NCI-H69 (cell line): ENCODE data around the gene FSIP2.
A peak's percentile ranks its signal among the peaks of the same experiment; 100 is the strongest.

ENCODE experiments used
- DNase-seq: peaks from one replicate; lab custom pipeline; 2025; lab: John Stamatoyannopoulos, UW

Gene FSIP2, protein sequence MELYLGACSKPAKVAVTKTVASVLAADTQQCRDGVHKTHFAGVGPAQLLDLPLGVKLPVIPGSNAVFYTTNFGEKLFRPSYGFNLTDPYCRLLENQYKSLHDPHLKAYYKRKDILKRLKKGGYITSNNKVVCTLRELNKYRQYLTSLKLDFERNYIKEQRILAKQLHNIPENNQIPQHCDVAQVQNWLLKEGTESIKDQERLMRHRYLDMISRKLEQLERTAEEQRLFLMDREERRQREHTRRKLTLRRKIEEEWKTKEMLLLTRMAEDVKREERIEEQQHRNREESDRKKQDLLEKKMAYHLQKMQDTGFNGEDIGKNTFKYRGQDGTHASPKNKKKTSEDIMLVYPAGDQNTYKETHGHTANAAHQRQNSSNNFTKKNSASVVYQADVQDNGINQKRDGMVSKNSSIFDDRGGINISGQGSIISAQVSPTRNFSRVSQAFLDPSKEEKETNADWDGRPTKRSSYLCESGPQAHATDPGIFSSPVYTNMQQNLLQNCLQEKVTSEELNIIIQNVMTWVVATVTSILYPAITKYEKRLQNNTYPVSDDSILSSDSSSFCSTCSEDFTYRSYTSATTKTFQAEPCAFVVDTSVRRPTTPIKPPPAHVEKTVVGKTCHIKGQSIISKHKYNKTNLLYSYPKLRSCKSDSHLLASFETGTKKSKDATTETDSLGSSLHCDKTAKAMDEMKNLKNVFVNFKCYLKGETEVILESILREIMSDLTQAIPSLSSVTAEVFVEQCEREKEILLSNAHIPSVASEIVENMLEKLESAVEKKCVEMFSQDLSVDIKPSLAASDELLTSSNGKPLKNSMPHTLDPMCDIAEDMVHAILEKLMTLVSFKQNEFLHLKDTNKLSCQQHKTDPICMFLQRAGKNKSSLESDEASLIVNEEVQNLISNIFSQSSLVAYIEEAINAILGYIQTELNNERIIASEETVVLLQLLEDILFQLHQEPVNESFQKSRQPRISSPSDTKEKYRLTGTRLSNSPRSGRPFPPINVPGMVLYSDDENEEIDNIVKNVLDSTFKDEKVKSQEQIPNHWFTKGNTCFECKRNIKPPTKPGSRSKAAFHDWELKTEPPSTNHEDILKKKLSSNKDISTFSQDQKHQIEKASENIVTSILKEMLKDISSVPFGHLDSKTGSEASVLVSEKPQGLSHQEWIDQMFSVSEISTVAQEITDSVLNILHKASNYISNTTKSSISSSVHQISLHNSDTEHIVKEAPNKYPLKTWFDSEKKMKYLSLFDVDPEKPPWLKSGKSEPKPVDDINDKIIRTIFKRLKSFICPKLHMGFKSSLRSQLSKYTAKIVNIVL (N-terminal part only)

DNA sequence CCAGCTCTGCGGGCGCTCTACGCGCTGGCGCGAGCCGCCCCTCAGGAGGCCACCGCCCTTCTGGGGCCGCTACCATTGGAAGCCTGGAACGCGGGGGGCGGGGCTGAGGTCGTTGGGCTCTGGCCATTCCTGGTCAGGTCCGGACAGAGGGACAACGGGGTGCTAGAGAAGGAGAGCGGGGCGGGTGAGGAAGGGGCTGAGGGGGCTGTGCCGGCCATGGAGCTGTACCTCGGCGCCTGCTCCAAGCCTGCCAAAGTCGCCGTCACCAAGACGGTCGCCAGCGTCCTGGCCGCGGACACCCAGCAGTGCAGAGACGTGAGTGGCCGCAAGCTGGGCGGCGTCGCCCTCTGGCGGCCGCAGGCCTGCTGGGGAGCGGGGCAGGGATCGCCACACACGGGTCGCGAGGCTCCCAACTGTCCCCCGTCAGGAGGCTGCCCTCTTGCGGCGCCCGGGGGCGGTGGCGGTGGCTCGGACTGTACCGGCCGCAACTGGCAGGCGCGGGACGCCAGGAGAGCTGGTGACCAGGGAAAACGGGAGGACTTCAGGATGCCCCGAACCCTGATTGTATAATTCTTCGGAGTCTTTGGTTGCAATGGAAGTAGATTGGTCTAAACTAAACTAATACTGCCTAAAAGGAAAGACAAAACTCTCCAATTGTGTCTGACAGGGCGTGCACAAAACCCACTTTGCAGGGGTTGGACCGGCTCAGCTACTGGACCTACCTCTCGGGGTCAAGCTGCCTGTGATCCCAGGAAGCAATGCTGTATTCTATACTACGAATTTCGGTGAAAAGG lies at the start of gene FSIP2:
Gene FSIP2 (plus strand): TSS at position 126 of the 794 bp plus-strand sequence. CDS start 91 bp downstream, at position 217.
- no peak for DNase-seq

DNA sequence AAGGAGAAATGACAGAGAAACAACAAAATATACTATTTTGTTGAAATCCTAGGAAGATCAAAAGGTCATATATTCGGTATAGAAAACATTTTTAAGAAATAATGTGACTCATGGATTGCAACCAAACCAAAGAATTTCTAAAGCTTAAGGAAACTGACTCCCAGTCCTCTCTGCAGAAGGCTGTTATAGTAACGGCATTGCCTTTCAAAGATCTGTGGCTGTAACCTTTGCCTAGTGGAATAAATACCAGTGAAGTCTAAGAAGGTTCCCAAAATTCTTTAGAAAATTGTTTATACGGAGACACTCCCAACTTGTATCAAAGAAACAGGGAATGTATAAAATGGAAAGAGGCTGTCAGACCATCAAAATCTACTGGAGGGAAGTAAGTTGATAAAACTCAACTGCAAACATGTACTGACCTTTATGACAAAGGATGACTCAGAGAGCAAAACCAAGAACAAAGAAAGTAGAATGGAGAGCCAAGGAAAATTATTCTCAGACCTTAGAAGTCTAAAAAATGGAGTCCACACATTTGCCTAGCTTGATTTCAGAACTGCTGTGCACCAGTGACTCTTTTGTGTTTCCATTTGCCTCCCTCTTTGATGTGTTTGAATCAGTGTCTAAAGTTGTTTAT lies 48.6 kb upstream of the FSIP2 start:
- no peak for DNase-seq

DNA sequence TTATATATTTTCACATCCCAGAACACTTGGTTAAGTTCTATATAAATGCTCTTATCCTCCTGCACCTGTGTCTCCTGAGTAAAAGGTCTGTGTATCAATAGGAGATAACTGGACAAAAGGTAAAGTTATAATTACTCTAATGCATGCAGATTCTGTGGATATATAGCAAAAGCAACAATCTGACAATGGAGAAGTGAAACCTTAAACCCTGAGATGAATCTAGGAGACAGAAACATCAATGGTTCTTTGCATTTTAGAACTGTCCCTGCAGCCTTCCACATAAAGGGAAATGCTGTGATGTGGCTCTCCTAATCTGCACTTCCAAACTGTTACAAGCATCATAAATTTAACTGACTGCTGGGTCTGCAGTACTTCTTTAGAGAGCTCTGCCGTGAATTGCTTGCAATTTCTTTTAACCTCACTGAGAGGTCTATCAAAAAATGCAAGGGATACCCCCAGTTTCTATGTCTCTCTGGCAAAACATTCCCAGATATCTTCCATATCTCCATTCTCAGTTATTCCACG lies 42.8 kb upstream of the FSIP2 start:
- peak; percentile 35 for DNase-seq

DNA sequence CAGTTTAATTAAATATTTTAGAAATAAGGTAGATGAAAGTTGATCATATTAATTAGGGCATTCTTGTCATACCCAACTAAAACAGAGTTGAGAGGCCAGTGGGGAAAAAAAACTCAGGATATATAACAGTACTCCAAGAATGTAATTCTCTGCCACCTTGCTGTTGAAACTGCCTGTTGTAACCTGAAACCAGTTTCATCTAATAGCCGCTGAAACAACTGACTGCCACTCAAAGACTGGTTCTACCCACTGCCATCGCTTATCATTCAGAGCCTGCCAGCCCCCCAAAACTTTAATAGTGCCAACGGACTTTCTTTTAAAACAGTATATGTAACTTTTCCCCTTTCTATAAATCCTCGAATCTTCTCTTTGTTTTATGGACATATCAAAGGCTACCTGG lies 37.7 kb upstream of the FSIP2 start:
- peak; percentile 16 for DNase-seq

DNA sequence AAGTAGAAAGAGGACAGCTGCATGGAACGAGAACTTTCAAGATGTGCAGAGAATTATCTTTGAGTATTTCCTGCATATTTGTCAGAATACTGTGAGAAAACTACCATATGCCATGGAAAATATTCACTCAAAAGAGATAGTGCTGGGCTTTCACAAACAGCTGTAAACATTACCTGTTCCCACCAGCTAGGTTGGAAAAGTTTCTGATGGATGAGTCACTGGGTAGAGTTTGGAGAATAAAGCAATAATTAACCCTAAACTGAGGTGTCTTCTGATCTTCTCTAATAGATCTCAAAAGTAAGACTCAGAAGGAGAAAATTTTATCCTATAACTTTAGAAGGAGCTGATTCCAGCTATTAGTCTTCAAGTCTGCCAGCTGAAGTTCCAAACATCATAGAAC lies 3.9 kb upstream of the FSIP2 start:
- no peak for DNase-seq

DNA sequence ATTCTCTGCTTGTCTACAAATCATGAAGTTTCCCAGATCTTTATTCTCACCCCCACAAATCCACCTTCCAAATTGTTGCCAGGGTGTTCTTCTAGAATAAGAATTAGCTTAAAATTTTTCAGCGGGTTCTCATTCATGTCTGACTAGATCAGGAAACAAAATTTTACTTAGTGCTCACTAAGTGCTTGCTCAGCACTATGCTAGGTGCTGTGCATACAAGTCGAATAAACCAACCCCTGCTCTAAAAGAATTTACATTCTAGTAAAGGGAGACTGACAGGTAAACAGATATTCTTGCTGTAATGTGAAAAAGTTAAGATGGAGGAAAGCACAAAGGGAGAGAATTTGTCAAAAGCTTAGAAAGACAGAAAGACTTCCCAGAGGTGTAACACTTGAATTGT lies 2.4 kb upstream of the FSIP2 start:
- no peak for DNase-seq

DNA sequence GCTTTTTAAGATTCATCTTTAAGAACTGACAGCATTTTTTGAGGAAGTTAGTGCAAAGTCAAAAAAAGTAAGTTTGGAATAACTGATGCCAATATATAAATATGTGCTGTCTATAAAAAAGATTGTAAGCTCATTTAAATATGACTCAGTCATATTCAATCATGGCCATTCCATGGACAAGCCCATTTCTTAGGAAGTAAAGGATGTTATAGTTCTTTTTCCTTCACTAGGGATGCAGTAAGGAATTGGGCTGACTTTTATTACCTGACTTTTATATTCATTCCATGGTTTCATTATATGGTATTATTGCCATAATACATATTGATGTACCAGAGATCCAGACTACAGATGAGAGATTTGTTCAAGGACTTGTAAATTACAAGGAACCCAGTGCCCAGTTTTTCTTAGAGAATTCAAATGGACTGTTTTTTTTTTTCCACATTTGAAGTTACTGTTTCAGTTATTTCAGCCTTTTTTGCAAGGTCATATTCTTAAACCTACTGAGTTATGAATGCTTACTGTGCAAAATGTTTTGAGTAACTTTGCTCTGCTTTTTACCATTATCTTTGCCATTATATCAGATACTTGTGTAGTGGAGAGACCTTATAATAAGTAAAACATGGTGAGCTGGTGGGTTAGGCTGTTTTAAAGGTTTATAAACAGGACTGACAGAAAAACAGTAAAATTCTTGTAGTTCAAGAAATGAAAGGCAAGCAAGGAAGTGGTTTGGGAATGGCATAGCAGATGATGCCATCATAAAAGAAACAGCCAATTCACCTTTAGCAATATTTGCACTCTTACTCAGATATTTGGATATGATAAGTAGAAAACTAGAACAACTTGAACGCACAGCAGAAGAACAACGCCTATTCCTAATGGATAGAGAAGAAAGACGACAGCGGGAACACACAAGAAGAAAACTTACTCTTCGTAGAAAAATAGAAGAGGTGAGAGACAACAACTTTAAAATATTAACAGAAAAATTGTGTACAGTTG lies 7.6 kb downstream of the FSIP2 start:
- no peak for DNase-seq

DNA sequence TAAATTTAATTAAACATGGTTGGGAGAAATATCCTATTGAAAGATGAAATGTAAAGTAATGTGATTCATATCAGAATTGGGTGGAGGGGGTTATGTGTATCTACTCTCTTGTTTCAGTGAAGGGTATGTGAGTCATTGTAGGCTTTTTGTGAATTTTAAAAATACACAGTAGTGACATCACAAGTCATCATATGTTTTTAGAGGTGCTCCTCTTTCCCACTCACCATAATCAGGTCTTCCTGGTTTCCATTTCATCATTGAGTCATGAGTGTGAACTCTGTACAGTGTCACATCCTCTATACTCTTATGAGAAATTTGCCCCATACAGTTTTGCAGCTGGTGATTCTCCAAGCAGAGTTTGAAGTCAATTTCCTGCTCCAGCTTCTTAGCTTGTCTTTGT lies 18.8 kb downstream of the FSIP2 start:
- no peak for DNase-seq

DNA sequence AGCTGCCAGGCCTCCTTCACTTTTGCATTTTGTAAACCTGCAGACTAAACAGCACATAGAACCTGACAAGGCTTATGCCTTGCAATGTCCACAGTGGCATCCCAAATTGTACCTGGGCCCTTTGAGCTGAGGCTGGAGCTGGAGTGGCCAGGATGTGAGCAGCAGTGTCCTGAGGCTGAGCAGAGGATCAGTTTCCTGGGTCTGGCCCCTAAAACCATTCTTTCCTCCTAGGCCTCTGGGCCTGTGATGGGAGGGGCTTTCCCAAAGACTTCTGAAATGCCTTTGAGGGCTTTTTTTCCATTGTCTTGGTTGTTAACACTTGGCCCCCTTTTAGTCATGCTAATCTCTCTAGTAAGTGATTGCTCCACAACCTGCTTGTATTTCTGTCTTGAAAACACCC lies 32.8 kb downstream of the FSIP2 start:
- DNase-seq, result no peak

DNA sequence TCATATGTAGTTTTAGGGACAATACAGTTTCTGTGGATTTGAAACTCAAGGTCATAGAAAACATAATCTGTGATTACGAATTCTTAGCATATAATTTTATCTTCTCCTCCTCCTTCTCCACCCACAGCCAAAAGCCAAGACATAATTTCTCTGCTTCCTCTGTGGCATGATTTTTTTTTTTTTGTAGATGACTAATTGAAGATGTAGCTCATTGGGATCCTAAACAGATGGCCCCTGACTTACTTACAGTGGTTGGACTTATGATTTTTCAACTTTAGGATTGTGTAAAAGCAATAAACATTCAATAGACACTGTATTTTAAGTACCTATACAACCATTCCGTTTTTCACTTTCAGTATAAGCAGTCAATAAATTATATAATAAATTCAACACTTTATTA lies 42.3 kb downstream of the FSIP2 start:
- no peak for DNase-seq

DNA sequence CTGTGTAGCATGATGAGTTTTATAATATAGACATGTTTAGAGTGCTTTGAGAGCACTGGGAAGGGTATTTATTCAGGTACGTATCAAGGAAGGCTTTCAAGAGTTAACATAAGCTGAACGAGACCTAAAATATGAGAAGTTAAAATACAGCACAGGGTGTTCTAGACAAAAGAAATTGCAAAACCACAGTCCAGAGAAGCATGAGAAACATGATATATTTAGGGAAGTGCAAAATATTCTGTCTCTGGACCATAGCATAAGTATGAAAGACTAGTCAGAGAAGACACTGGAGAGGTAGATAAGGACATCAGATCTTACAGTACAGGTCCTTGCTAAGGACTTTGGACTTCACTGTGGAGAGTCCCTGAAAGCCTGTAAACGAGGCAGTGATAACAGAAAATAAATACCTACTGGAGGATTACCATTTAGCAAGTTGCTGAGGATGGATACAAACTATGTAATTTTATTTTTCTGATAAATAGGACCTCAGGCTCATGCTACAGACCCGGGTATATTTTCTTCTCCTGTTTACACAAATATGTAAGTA lies 43.7 kb downstream of the FSIP2 start:
- no peak for DNase-seq

DNA sequence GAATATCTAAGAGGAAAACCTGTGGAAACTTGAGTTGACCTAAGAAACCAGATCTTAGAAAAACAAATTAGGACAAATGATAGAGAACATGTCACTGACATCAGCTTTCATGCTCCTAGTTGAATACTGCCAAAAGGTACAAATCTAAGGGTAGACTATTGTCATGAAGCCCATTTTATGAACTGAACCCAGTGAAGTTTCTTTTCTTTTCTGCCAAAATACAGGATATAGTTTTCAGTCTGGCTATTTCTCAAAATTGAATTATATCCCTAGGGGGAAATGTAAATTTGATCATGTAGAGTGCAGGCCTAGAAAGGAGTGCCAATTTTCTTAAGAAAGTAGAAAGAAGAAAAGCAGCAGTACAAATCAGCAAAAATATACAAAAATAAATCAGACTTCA lies 46.6 kb downstream of the FSIP2 start:
- no peak for DNase-seq

DNA sequence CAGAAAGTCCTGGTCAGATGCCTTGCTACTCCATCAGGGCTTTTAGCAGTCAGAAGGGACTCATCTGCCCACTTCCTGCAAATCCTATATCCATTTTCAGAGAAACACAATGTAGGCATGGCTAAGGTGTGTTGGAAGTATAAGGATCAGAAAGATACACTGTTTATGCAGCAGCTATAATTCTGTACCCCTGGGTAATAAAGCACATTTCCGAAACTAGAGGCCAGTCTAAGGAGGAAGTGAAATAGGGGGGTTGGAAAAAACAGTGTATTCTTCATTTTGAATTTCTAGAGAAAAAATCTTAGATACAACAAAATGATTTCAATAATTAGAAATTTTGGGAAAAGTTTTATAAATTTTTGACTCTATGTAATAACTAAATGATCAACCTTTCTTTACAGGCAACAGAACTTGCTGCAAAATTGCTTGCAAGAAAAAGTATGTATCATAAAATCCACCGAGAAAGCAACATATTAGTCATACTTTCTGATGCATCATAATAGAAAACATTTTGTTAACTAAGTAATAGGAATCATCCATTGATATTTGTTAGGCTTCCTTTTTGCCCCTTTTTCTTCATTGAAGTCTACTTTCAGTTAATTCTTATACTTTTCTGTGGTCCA lies 47.4 kb downstream of the FSIP2 start:
- no peak for DNase-seq

DNA sequence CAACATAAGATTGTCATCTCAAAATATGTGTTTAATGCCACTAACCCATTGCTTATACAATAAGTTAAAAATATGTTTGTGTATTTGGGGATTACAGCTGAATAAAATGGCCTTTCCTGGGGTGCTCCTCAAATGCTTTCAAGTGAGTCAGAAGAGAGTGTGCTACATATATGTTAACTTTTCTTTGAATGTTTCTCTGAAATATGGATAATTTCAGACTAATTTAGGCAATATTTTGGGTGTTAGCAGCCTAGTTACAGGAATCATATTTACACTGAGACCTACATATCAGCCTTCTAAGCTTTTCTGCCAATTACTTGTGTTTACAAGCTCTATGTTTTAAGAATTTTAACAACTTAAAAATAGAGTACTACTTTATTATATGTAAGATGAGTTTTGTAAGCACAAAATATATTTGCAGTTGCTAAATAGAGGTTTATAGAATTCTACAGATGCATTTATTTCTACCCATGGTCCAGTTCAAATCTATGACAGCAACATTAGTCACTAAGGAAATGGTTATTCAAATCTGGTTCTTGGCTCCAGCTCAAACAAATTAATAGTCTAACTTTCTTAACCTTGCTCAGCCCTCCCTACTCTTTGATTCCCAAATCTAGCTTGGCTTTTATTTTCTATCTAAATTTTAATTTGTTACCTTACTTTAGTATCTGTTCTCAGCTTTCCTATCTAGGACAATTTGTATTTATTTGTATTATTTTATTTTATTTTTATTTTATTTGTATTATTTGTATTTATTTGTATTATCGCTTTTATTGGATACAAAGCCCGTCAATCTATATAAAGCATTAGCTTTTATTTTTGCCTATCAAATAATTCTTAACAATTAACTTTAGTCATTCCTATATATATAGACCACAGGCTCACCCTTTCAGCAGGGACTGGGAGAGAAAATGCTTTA lies 48.9 kb downstream of the FSIP2 start:
- DNase-seq, result no peak

DNA sequence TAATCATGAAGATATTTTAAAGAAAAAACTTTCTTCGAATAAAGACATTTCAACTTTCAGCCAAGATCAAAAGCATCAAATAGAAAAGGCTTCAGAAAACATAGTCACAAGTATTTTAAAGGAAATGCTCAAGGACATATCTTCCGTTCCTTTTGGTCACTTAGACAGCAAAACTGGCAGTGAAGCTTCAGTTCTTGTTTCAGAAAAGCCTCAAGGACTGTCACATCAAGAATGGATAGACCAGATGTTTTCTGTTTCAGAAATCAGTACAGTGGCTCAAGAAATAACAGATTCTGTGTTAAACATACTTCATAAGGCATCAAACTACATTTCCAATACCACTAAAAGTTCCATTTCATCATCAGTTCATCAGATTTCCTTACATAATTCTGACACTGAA lies 51.8 kb downstream of the FSIP2 start:
- no peak for DNase-seq

DNA sequence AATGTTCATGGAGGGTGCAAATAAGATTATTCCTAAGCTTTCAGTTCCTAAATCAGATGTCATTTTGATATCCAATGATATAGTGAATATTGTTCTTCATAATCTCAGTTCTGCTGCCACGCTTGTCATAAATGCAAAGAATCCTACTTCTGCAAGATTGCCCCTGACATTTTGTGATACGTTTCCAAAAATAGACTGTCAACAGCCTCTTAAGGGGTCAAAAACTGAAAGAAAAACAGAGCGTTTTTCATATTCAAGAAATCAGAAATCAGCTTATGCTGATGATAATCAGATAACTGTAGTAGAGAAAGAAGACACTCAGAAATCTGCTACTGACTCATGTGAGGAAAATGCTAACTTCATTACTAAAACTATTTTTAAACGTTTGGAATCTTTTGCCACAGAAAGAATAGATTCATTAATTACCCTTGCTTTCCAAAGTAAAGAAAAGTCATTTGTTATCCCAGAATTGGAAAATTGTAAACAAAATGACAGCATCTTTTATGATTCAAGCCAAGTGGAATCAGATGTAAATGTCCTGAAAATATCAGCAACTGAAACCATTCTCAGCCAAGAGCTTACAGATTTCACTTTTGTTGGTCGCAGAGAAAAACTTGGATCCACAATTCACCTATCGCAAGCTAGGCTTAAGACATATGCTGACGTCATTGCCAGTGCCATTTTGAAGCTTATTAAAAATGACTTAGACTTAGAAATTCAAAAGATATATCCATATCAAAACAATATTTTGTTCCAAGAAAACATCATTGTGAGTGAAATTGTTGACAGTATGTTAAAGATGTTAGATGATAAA lies 55.1 kb downstream of the FSIP2 start:
- DNase-seq, result no peak

DNA sequence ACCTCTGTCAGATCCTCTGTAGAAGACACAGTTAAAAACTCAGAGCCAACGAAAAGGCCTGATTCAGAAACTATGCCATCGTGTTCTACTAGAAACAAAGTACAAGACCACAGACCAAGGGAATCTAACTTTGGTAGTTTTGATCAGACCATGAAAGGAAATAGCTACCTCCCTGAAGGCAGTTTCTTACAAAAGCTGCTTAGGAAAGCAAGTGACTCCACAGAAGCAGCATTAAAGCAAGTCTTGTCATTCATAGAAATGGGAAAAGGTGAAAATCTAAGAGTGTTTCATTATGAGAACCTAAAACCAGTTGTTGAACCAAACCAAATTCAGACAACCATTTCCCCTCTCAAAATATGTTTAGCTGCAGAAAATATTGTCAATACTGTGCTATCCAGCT lies 58.2 kb downstream of the FSIP2 start:
- no peak for DNase-seq
